Neural cell (in vitro differentiated cells): Measurements from ENCODE around the gene CUEDC1. TPM values are rescaled to one million over a fixed set of nuclear protein-coding genes. Genes with fewer than 3 reads are reported as not detected.

Experiments used
- H2AFZ ChIP-seq: fragments of 200-600, 300-800 bp; sonication (generic), shearing (Covaris generic); 2 replicates; pipeline ENCODE4 v1.6.0; 2014; ENCODE audit warnings: low read depth, mild to moderate bottlenecking, antibody characterized with exemption, low read length, moderate library complexity
- H3F3A ChIP-seq: fragments of 200-600 bp; shearing (Covaris generic); 2 replicates; pipeline ENCODE4 v1.6.1; 2016; ENCODE audit warnings: mild to moderate bottlenecking, moderate library complexity, mixed read lengths, antibody characterized with exemption, low read length; ENCODE audit not compliant: insufficient read depth, poor library complexity, severe bottlenecking
- H3K27ac ChIP-seq: fragments of 200-600, 300-800 bp; sonication (generic), shearing (Covaris generic); 2 replicates; pipeline ENCODE4 v1.5.1; 2014; ENCODE audit warnings: mild to moderate bottlenecking, low read length, moderate library complexity
- H3K27me3 ChIP-seq: fragments of 300-800, 200-600 bp; sonication (generic), shearing (Covaris generic); 2 replicates; pipeline ENCODE4 v1.6.0; 2014; ENCODE audit warnings: mild to moderate bottlenecking, low read depth, low read length, moderate library complexity; ENCODE audit not compliant: insufficient read depth
- H3K36me3 ChIP-seq: fragments of 300-800, 200-600 bp; sonication (generic), shearing (Covaris generic); 2 replicates; pipeline ENCODE4 v1.5.1; 2014; ENCODE audit warnings: mild to moderate bottlenecking, antibody characterized with exemption, low read length, moderate library complexity; ENCODE audit not compliant: insufficient read depth
- H3K4me2 ChIP-seq: fragments of 300-800, 200-600 bp; sonication (generic), shearing (Covaris generic); 2 replicates; pipeline ENCODE4 v1.6.0; 2014; ENCODE audit warnings: mild to moderate bottlenecking, low read length
- H3K4me3 ChIP-seq: fragments of 300-800, 200-600 bp; sonication (generic), shearing (Covaris generic); 2 replicates; pipeline ENCODE4 v1.5.1; 2014; ENCODE audit warnings: mild to moderate bottlenecking, low read length, moderate library complexity
- H3K79me2 ChIP-seq: fragments of 200-600 bp; shearing (Covaris generic); replicated peaks from 2 replicates; pipeline ENCODE4 v1.6.0; 2014; ENCODE audit warnings: mild to moderate bottlenecking, low read length, moderate library complexity; ENCODE audit not compliant: insufficient read depth
- H3K9ac ChIP-seq: fragments of 300-800, 200-600 bp; sonication (generic), shearing (Covaris generic); 2 replicates; pipeline ENCODE4 v1.6.1; 2016; ENCODE audit warnings: mild to moderate bottlenecking, low read length, mixed read lengths
- H3K9me2 ChIP-seq: fragments of 200-600 bp; shearing (Covaris generic); 2 replicates; pipeline ENCODE4 v1.6.1; 2016; ENCODE audit warnings: mild to moderate bottlenecking, low read length, mixed read lengths; ENCODE audit not compliant: insufficient read depth
- H3K9me3 ChIP-seq: fragments of 200-600, 300-800 bp; sonication (generic), shearing (Covaris generic); 2 replicates; pipeline ENCODE4 v1.6.1; 2016; ENCODE audit warnings: mild to moderate bottlenecking, mixed run types, low read length, moderate library complexity, mixed read lengths
- H4K20me1 ChIP-seq: fragments of 200-600 bp; shearing (Covaris generic); 2 replicates; pipeline ENCODE4 v1.6.1; 2016; ENCODE audit warnings: mild to moderate bottlenecking, mixed run types; ENCODE audit not compliant: insufficient read depth
- CTCF ChIP-seq: fragments of 450-650 bp; IDR thresholded peaks from 2 replicates; pipeline ENCODE4 v1.5.1; 2014; ENCODE audit warnings: antibody characterized with exemption, mild to moderate bottlenecking, moderate library complexity; ENCODE audit not compliant: poor library complexity, severe bottlenecking
- EP300 ChIP-seq: fragments of 450-650 bp; conservative IDR thresholded peaks from 2 replicates; pipeline ENCODE4 v1.6.1; 2014; ENCODE audit warnings: antibody characterized with exemption, mild to moderate bottlenecking, moderate library complexity; ENCODE audit not compliant: poor library complexity, severe bottlenecking
- EZH2 ChIP-seq: fragments of 200-600, 300-800 bp; shearing (Covaris generic), sonication (generic); IDR thresholded peaks from 2 replicates; pipeline ENCODE4 v1.6.1; 2014; ENCODE audit warnings: antibody characterized with exemption, low read length, borderline replicate concordance, mild to moderate bottlenecking; ENCODE audit not compliant: insufficient read depth, poor library complexity, severe bottlenecking
- MXI1 ChIP-seq: fragments of 450-650 bp; conservative IDR thresholded peaks from 2 replicates; pipeline ENCODE4 v1.6.1; 2014; ENCODE audit warnings: antibody characterized with exemption, mild to moderate bottlenecking; ENCODE audit not compliant: poor library complexity, severe bottlenecking
- POLR2AphosphoS5 ChIP-seq: IDR thresholded peaks from 2 replicates; pipeline ENCODE4 v1.6.1; 2012
- RAD21 ChIP-seq: fragments of 450-650 bp; conservative IDR thresholded peaks from 2 replicates; pipeline ENCODE4 v1.6.1; 2014; ENCODE audit warnings: antibody characterized with exemption, mild to moderate bottlenecking, moderate library complexity
- REST ChIP-seq: IDR thresholded peaks from 2 replicates; pipeline ENCODE4 v1.6.1; 2012; ENCODE audit warnings: borderline replicate concordance
- SMC3 ChIP-seq: fragments of 450-650 bp; conservative IDR thresholded peaks from 2 replicates; pipeline ENCODE4 v1.6.1; 2014; ENCODE audit warnings: antibody characterized with exemption, mild to moderate bottlenecking, moderate library complexity; ENCODE audit not compliant: poor library complexity
- TAF1 ChIP-seq: IDR thresholded peaks from 2 replicates; pipeline ENCODE4 v1.6.1; 2012; ENCODE audit warnings: low read depth
- polyA plus RNA-seq: library from polyadenylated mRNA; depleted of rRNA; stranded (reverse); fragments of >200 nt; gene quantifications from 2 replicates; pipeline ENCODE4 v1.2.3, GENCODE V29; 2014

The CUEDC1 gene
- polyA plus RNA-seq, 1 donor from 2014 or later = 27.0 TPM

GRCh38 chr17:57899822-57900221, 55.4 kb downstream of the CUEDC1 start:
- Histone ChIP-seq H3K9me3 (no peaks in the 10 kb centered on the region), H4K20me1 (no peaks in the 10 kb centered on the region), H2AFZ (no peak overlapping the region), H3K79me2 (no peaks in the 10 kb centered on the region), H3K27ac (no peak overlapping the region), H3K9me2 (no peaks in the 10 kb centered on the region), H3K36me3 (no peaks in the 10 kb centered on the region), H3K27me3 (no peaks in the 10 kb centered on the region), H3K4me2 (no peak overlapping the region), H3K4me3 (no peak overlapping the region), H3F3A (no peaks in the 10 kb centered on the region), H3K9ac (no peak overlapping the region)
- TF ChIP-seq SMC3 (no peak), CTCF (no peak), EZH2 (no peak), TAF1 (no peak), MXI1 (no peak), REST (no peak)

- Histone ChIP-seq H3K4me2 (no peak overlapping the region), H3K36me3 (no peaks in the 10 kb centered on the region), H3K9me3 (no peaks in the 10 kb centered on the region), H2AFZ (no peak overlapping the region), H3K4me3 (no peak overlapping the region), H3K79me2 (no peaks in the 10 kb centered on the region), H3K27me3 (no peaks in the 10 kb centered on the region), H3K9ac (no peak overlapping the region), H3K27ac (no peak overlapping the region), H4K20me1 (no peaks in the 10 kb centered on the region), H3K9me2 (no peaks in the 10 kb centered on the region), H3F3A (no peaks in the 10 kb centered on the region)
- TF ChIP-seq RAD21 (no peak), EP300 (no peak), MXI1 (no peak), TAF1 (no peak), CTCF (no peak), REST (no peak), SMC3 (no peak), EZH2 (no peak), POLR2AphosphoS5 (no peak)
Measured at GRCh38 chr17:57899391-57899790, 55.8 kb downstream of the CUEDC1 start.
